GM23338 (cell line): ENCODE results near the gene PCBP4. TPM values are rescaled to one million over a fixed set of nuclear protein-coding genes. Genes with fewer than 3 reads are reported as not detected.

Source experiments
- ATAC-seq: fragments of 200-7000 bp; cut with Tn5 transposase; 3 replicates; pipeline ENCODE4 v1.9.1; 2020
- DNase-seq: peaks from one replicate; pipeline ENCODE4 v3.0.0-alpha.2; 2015; ENCODE audit warnings: low spot score
- H2AFZ ChIP-seq: fragments of 200-600 bp; sonication (generic); 2 replicates; pipeline ENCODE4 v1.8.0; 2016; ENCODE audit warnings: antibody characterized with exemption, mild to moderate bottlenecking, moderate library complexity
- H3F3A ChIP-seq: fragments of 200-600 bp; sonication (generic); replicated peaks from 2 replicates; pipeline ENCODE4 v1.8.0; 2017; ENCODE audit warnings: antibody characterized with exemption, mixed run types, low read depth
- H3K27ac ChIP-seq: fragments of 200-600 bp; sonication (generic); 2 replicates; pipeline ENCODE4 v1.6.1; 2016; ENCODE audit warnings: low read depth
- H3K27me3 ChIP-seq: fragments of 200-600 bp; sonication (generic); 2 replicates; pipeline ENCODE4 v1.8.0; 2016; ENCODE audit warnings: mild to moderate bottlenecking, mixed run types, moderate library complexity; ENCODE audit not compliant: insufficient read depth
- H3K36me3 ChIP-seq: fragments of 200-600 bp; sonication (generic); 2 replicates; pipeline ENCODE4 v1.8.0; 2016; ENCODE audit warnings: mild to moderate bottlenecking; ENCODE audit not compliant: insufficient read depth
- H3K4me1 ChIP-seq: fragments of 200-600 bp; sonication (generic); 2 replicates; pipeline ENCODE4 v1.8.0; 2016; ENCODE audit warnings: mild to moderate bottlenecking, moderate library complexity; ENCODE audit not compliant: insufficient read depth
- H3K4me2 ChIP-seq: fragments of 200-600 bp; sonication (generic); 2 replicates; pipeline ENCODE4 v1.7.1; 2017; ENCODE audit warnings: mixed run types
- H3K4me3 ChIP-seq: fragments of 200-600 bp; sonication (generic); 2 replicates; pipeline ENCODE4 v1.6.1; 2016; ENCODE audit warnings: mixed run types
- H3K79me2 ChIP-seq: fragments of 200-600 bp; sonication (generic); replicated peaks from 2 replicates; pipeline ENCODE4 v1.8.0; 2017; ENCODE audit warnings: mild to moderate bottlenecking; ENCODE audit not compliant: insufficient read depth
- H3K9me2 ChIP-seq: fragments of 200-600 bp; sonication (generic); 2 replicates; pipeline ENCODE4 v1.8.0; 2017; ENCODE audit not compliant: insufficient read depth
- H4K20me1 ChIP-seq: fragments of 200-600 bp; sonication (generic); replicated peaks from 2 replicates; pipeline ENCODE4 v1.8.0; 2017; ENCODE audit warnings: mild to moderate bottlenecking; ENCODE audit not compliant: insufficient read depth
- H3K27ac Mint-ChIP-seq: 2 replicates; pipeline ENCODE4 v1.8.0; 2020; ENCODE audit warnings: inconsistent platforms, mild to moderate bottlenecking, moderate library complexity, mixed read lengths
- H3K27me3 Mint-ChIP-seq: 3 replicates; pipeline ENCODE4 v1.8.0; 2022; ENCODE audit warnings: low read depth, mild to moderate bottlenecking, moderate library complexity, mixed read lengths, inconsistent platforms; ENCODE audit not compliant: insufficient read depth, poor library complexity
- H3K36me3 Mint-ChIP-seq: 3 replicates; pipeline ENCODE4 v1.8.0; 2021; ENCODE audit warnings: low read depth, mild to moderate bottlenecking, inconsistent platforms, moderate library complexity, mixed read lengths
- H3K4me1 Mint-ChIP-seq: 3 replicates; pipeline ENCODE4 v1.8.0; 2020; ENCODE audit warnings: mild to moderate bottlenecking, inconsistent platforms, mixed read lengths
- H3K4me3 Mint-ChIP-seq: 3 replicates; pipeline ENCODE4 v1.8.0; 2021; ENCODE audit warnings: moderate library complexity, mild to moderate bottlenecking, inconsistent platforms, mixed read lengths
- H3K9me3 Mint-ChIP-seq: 3 replicates; pipeline ENCODE4 v1.8.0; 2020; ENCODE audit warnings: moderate library complexity, mild to moderate bottlenecking, inconsistent platforms, mixed read lengths
- CREB1 ChIP-seq: fragments of 250-450 bp; sonication (Bioruptor Pico); IDR thresholded peaks from 2 replicates; pipeline ENCODE4 v1.5.0; 2020; ENCODE audit warnings: low read depth, mild to moderate bottlenecking, moderate library complexity
- CTCF ChIP-seq, 2 experiments: fragments of 200-600 bp in 1 of 2; sonication (generic) in 1 of 2; conservative IDR thresholded peaks; 2 replicates each; pipeline versions ENCODE4 v1.5.1 to v1.6.1; 2016 to 2017; ENCODE audit warnings: antibody characterized with exemption in 2 of 2, low read depth in 2 of 2, mild to moderate bottlenecking in 2 of 2, moderate library complexity in 1 of 2
- ETS1 ChIP-seq: IDR thresholded peaks from 2 replicates; pipeline ENCODE4 v1.6.1; 2016; ENCODE audit warnings: antibody characterized with exemption
- EZH2 ChIP-seq: fragments of 200-600 bp; sonication (generic); IDR thresholded peaks from one replicate; pipeline ENCODE4 v1.8.0; 2017; ENCODE audit warnings: antibody characterized with exemption, mild to moderate bottlenecking, low read depth; ENCODE audit not compliant: unreplicated experiment
- EZH2phosphoT487 ChIP-seq: fragments of 200-600 bp; sonication (generic); IDR thresholded peaks from one replicate; pipeline ENCODE4 v1.8.1; 2018; ENCODE audit warnings: antibody characterized with exemption; ENCODE audit not compliant: unreplicated experiment
- JUNB ChIP-seq: IDR thresholded peaks from one replicate; pipeline ENCODE4 v1.6.1; 2016; ENCODE audit warnings: antibody characterized with exemption; ENCODE audit not compliant: unreplicated experiment
- NANOG ChIP-seq: IDR thresholded peaks from 2 replicates; pipeline ENCODE4 v1.6.1; 2016; ENCODE audit warnings: antibody characterized with exemption, borderline replicate concordance
- POLR2AphosphoS5 ChIP-seq: IDR thresholded peaks from 2 replicates; pipeline ENCODE4 v1.6.1; 2016; ENCODE audit warnings: antibody characterized with exemption, low read depth
- REST ChIP-seq: IDR thresholded peaks from one replicate; pipeline ENCODE4 v1.6.1; 2018; ENCODE audit warnings: antibody characterized with exemption; ENCODE audit not compliant: unreplicated experiment
- STAT1 ChIP-seq: IDR thresholded peaks from one replicate; pipeline ENCODE4 v1.6.1; 2016; ENCODE audit warnings: antibody characterized with exemption; ENCODE audit not compliant: unreplicated experiment
- ZNF114 ChIP-seq: fragments of 250-450 bp; sonication (Bioruptor Pico); IDR thresholded peaks from 2 replicates; pipeline ENCODE4 v1.5.0; 2020; ENCODE audit warnings: mild to moderate bottlenecking, moderate library complexity
- ZNF331 ChIP-seq: fragments of 250-450 bp; sonication (Bioruptor Pico); IDR thresholded peaks from 2 replicates; pipeline ENCODE4 v1.5.0; 2020; ENCODE audit warnings: low read depth, mild to moderate bottlenecking, moderate library complexity
- ZNF462 ChIP-seq: fragments of 250-450 bp; sonication (Bioruptor Pico); IDR thresholded peaks from 2 replicates; pipeline ENCODE4 v1.5.0; 2020; ENCODE audit warnings: mild to moderate bottlenecking, moderate library complexity
- polyA plus RNA-seq: library from polyadenylated mRNA; unstranded; fragments of >200 nt; fragmentation: Nextera tagmentation; extraction: Ambion mirVana; gene quantifications from 2 replicates; pipeline ENCODE4 v1.2.1, GENCODE V29; 2016
- total RNA-seq: library from RNA; depleted of rRNA; stranded (reverse); fragments of >200 nt; shearing (Covaris generic); gene quantifications from 2 replicates; pipeline ENCODE4 v1.2.3, GENCODE V29; 2014

The PCBP4 gene
- total and polyA plus RNA-seq, 2 experiments from 2014 or later: 11.8 to 37.6 TPM

DNA sequence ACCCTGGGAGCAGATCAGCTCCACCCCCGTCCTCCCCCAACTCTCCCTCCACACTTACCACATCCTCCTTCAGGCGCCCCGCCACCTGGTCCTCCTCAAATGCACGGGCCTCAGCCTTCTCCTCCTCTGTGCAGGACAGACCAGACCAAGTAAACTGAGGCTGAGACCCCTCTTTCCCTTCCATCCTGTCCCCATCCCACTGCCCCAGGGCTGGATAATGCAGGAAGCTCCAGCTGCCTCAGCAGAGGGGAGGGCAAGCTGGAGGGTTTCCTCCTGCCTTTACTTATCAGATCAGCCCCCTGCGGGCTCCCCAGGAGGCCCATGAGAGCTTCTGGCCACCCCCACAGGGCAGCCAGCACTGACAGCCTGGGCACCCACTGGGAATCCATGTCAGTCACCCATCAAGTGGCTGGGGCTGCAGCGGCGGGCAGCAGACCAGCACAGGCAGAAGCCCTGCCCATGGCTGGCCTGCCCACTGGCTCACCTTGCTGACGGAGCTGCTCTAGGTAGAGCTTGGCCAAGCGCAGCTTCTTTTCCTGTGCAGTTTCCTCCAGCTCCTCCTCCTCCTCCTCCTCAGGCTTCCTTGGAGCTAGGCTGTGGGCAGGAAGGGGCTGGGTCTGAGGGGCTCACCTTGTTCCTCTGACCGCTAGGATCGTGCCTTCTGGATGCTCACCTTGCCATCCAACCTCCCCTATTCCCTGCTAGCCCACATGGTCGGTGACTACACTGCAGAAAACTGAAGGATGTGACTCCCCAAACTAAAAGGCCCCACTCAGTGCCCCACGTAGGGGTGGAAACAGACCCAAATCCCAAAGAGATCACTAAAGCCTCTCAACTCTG lies 29.4 kb downstream of the PCBP4 start:
- no peak overlapping the region for H3K4me3 ChIP-seq
- TF ChIP-seq ZNF331 (CRISPR knock-in tag) (no peak), EZH2 (no peak), ZNF462 (no peak), NANOG (no peak), JUNB (no peak), ZNF114 (CRISPR knock-in tag) (no peak), REST (no peak), POLR2AphosphoS5 (no peak), ETS1 (no peak), STAT1 (no peak), CREB1 (CRISPR knock-in tag) (no peak), CTCF (conservative IDR thresholded peaks at IDR 0.05; ENCODE audit: low read depth in 2 of 2) (no peak), EZH2phosphoT487 (no peak)
- Mint-ChIP-seq H3K27ac (no peak overlapping the region), H3K27me3 (peaks cover 11% of the 10 kb centered on the region), H3K9me3 (no peaks in the 10 kb centered on the region), H3K4me3 (no peak overlapping the region), H3K4me1 (peaks cover 16% of the 10 kb centered on the region), H3K36me3 (peaks cover 75% of the 10 kb centered on the region)
- H4K20me1 ChIP-seq: peaks cover 12% of the 10 kb centered on the region
- H3K79me2 ChIP-seq: peaks cover 25% of the 10 kb centered on the region
- H3K36me3 ChIP-seq: peaks cover 12% of the 10 kb centered on the region
- no peak overlapping the region for H2AFZ ChIP-seq
- ATAC-seq (no peak), DNase-seq (no peak)
- H3F3A ChIP-seq: 0 out of 2 replicates have a peak, but pooled peaks cover 2% of the 10 kb centered on the region
- no peak overlapping the region for H3K4me2 ChIP-seq
- H3K27ac ChIP-seq: no peak overlapping the region
- peaks cover 9% of the 10 kb centered on the region; the same call in 1 of the 2 replicates for H3K4me1 ChIP-seq
- no peaks in the 10 kb centered on the region for H3K27me3 ChIP-seq
- H3K9me2 ChIP-seq: no peaks in the 10 kb centered on the region
